Right forelimb (tissue), 1 donor: Measurements from ENCODE around the gene ILF3.

Experiments used
- DNase-seq: peaks from one replicate; pipeline ENCODE4 v3.0.0-alpha.2; 2018

The ILF3 gene

GRCh38 chr19:10701955-10702525, 47.9 kb downstream of the ILF3 start:
- no peak for DNase-seq

- DNase-seq, result no peak
These were observed 52.8 kb downstream of the ILF3 start for GRCh38 chr19:10706990-10707389.

GRCh38 chr19:10707440-10707839, 53.3 kb downstream of the ILF3 start:
- DNase-seq, result no peak

GRCh38 chr19:10708291-10708690, 54.1 kb downstream of the ILF3 start:
- DNase-seq, result no peak

- no peak for DNase-seq
These were observed 57.9 kb downstream of the ILF3 start for GRCh38 chr19:10712045-10712444.

- DNase-seq, result no peak
These were observed 58.6 kb downstream of the ILF3 start for GRCh38 chr19:10712754-10713153.

- DNase-seq, result no peak
These were observed 59.2 kb downstream of the ILF3 start for GRCh38 chr19:10713317-10713716.

- no peak for DNase-seq
These were observed 62.9 kb downstream of the ILF3 start for GRCh38 chr19:10717054-10717355.

- peak; percentile 99 for DNase-seq
These were observed 63.4 kb downstream of the ILF3 start, which contains the start of gene DNM2 for GRCh38 chr19:10717356-10718204. Gene DNM2 (plus strand): TSS chr19:10718079. CDS start chr19:10718243, 164 bp downstream.

GRCh38 chr19:10718205-10719196, 64.4 kb downstream of the ILF3 start:
- DNase-seq, result no peak

- no peak for DNase-seq
These were observed 65.4 kb downstream of the ILF3 start for GRCh38 chr19:10719466-10719961.

- no peak for DNase-seq
These were observed 66.5 kb downstream of the ILF3 start for GRCh38 chr19:10720607-10721125.

GRCh38 chr19:10723591-10723990, 69.4 kb downstream of the ILF3 start:
- DNase-seq, result no peak

GRCh38 chr19:10724573-10725071, 70.5 kb downstream of the ILF3 start:
- DNase-seq, result no peak

- DNase-seq, result no peak
These were observed 71.3 kb downstream of the ILF3 start for GRCh38 chr19:10725415-10725814.

GRCh38 chr19:10726268-10726667, 72.1 kb downstream of the ILF3 start:
- DNase-seq, result no peak

- DNase-seq, result no peak
These were observed 73.6 kb downstream of the ILF3 start for GRCh38 chr19:10727685-10728201.

GRCh38 chr19:10729411-10729810, 75.3 kb downstream of the ILF3 start:
- DNase-seq, result no peak

- no peak for DNase-seq
These were observed 76.8 kb downstream of the ILF3 start for GRCh38 chr19:10730932-10731331.

- no peak for DNase-seq
These were observed 81.6 kb downstream of the ILF3 start for GRCh38 chr19:10735741-10736140.

GRCh38 chr19:10736189-10736588, 82.0 kb downstream of the ILF3 start:
- DNase-seq, result no peak

GRCh38 chr19:10736916-10737551, 82.9 kb downstream of the ILF3 start:
- DNase-seq, result no peak
